GM19025 (cell line): Measurements from ENCODE around the gene OGDH.
"Not testable (repeated sequence)": the region's sequence is repeated elsewhere in the genome, so short reads cannot be mapped to it uniquely, and the experiment has no call there.

ENCODE experiments used
- ATAC-seq: cut with Tn5 transposase; IDR thresholded peaks from one replicate; pipeline ENCODE4 v1.9.1; 2021; ENCODE audit warnings: mild to moderate bottlenecking, low read depth, moderate library complexity; ENCODE audit not compliant: unreplicated experiment

The OGDH gene

GRCh38 chr7:44698046-44698580 lies 91.7 kb downstream of the OGDH start:
- no peak for ATAC-seq

DNA sequence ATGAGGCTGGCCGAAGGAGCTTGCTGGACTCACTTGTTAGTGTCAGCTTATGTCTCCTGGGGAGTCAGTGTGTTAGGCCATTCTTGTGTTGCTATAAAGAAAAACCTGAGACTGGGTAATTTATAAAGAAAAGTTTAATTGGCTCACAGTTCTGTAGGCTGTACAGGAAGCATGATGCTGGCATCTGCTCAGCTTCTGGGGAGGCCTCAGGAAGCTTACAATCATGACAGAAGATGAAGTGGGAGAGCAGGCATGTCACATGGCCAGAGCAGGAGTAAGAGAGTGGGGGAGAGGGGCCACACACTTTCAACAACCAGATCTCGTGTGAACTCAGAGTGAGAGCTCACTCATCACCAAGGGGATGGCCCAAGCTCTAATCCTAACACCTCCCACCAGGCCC lies 93.2 kb downstream of the OGDH start:
- ATAC-seq, result not testable (repeated sequence)

GRCh38 chr7:44700322-44700721 lies 93.9 kb downstream of the OGDH start:
- ATAC-seq, result no peak

GRCh38 chr7:44703391-44703790 lies 97.0 kb downstream of the OGDH start:
- not testable (repeated sequence) for ATAC-seq

DNA sequence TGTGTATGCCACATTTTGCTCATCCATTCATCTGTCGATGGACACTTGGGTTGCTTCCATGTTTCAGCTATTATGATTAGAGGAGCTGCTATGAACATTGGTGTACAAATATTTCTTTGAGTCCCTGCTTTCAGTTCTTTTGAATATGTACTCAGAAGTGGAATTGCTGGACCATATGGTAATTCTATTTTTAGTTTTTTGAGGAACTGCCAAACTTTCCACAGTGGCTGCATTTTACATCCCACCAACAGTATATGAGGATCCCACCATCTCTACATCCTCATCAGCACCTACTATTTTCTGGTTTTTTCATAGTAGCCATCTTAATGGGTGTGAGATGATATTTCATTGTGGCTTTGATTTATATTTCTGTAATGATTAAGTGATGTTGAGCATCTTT lies 97.5 kb downstream of the OGDH start:
- ATAC-seq, result no peak

DNA sequence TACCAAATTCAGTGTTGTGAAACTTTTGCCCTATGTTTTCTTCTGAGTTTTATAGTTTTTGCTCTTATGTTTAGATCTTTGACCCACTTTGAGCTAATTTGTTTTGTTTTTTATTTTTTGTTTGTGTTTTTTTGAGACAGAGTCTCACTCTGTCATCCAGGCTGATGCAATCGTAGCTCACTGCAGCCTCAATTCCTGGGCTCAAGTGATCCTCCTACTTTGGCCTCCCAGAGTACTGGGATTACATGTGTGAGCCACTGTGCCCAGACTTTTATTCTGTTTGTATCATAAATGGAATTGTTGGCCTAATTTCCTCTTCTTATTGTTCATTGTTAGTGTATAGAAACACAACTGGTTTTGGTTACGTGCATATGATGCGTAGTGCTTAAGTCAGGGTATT lies 99.0 kb downstream of the OGDH start:
- no peak for ATAC-seq

GRCh38 chr7:44706788-44707557 lies 100.5 kb downstream of the OGDH start:
- no peak for ATAC-seq

DNA sequence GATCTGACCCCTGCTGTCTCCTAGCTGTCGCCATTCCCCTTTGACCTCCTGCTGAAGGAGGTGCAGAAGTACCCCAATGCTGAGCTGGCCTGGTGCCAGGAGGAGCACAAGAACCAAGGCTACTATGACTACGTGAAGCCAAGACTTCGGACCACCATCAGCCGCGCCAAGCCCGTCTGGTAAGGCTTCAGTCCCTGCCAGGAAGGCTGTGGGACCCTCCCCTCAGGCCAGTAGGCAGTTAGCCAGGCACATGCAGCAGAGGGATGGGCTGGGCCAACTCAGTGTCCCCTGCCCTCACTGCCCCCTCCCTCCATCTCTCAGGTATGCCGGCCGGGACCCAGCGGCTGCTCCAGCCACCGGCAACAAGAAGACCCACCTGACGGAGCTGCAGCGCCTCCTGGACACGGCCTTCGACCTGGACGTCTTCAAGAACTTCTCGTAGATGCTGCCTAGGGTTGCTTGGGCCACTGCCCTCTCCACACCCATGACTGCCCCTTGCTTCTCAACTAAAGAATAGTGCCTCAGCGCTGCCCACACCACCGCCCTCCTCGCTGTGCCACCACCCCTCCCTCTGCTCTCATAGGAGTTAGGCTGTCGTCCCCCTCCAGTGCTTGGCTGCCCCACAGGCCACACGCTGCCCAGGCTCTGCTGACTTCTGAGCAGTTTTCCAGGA lies 101.3 kb downstream of the OGDH start:
- ATAC-seq, result no peak

- no peak for ATAC-seq
Observed at GRCh38 chr7:44709011-44709915, 102.8 kb downstream of the OGDH start.

DNA sequence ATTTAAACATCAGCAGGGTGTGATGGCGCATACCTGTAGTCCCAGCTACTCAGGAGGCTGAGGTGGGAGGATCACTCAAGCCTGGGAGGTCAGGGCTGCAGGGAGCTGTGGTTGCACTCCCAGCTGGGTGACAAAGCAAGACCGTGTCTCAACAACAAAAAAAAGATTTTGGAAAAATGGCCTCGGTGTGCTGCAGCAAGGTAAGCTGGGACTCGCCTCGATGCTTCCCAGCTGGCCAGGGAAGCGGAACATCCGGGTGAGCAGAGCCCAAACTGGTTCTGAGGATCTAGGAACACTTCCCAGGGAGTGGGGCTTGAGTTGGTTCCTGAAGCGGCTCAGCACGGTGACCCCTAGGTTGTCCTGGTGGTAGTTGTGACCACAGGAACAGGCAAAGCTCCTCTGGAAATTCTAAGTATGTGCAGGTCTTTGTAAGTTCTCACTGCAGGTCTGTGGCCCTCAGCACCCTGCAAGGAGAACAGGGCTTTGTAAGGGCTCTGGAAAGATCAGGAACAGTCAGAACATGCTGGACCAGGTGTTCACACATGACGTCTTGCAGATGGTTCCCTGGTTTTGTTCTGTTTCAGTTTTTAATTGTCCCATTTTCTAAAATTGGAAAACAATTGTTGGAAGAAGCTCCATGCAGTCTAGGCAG lies 103.6 kb downstream of the OGDH start:
- no peak for ATAC-seq

- ATAC-seq, result no peak
Observed at GRCh38 chr7:44711528-44711927, 105.1 kb downstream of the OGDH start.

DNA sequence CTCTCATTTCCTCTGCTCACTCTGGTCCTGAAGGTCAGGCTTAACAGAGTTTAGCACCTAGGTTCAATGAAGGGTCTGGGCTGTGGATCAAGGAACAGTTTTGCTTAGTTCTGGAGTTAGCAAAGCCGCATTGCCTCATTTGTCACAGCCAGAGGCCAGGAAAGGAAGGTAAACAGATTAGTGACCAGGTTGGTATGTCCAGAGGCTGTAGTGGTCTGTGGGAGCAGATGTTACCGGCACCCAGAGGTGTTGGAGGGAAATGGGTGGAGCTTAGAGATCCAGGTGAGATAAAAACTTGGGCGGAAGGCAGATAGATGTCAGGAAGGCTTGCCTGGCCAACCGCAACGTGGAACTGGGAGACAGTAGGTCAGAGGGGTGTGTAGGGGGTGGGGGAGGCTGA lies 105.6 kb downstream of the OGDH start:
- no peak for ATAC-seq

DNA sequence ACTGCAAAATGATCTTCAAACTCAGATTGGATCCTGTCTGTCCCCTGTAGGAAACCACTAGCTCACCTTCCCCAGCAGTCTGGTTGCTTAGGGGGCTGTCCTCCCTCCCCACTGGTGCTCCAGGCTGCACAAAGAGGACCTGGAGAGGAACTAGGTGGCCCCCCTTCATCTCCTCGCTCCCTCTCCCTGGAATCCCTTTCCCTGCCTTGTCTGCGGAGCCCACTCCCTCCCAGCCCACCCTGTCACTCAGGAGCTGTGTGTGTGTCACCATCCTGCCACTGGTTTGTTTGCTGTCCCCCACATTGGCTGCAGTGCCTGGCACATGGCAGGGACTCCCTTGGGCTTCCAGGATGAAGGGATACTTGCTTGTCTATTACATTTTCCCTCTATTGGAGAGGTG lies 106.7 kb downstream of the OGDH start:
- no peak for ATAC-seq

DNA sequence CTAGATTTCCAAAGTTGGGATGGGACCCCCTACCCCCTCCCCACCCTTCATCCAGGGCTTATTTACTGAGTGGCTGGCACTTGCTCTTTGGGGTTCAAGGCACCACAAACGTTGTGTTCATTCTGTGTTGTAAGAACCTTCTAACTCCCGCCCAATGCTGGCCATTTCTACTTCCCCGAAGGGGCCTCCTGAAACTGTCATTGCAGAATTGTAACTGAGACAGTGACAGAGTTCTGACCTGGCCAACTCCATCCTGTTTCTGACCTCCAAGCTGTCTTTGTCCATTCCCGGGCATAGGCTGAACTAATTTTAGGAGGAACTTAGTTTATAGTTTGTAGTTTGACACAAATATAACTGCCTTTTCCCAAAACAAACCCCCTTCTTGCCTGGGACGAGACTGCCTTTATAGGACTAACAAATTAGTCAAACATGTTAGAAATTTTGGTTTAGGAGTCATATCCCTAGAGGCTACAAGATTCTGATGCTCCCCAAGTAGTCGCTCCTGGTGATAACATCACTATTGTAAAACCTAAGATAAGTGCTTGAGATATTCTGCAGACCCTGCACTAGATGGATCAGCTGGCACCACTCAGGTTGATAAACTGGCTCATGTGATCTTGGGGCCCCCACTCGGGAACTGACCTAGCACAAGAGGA lies 107.4 kb downstream of the OGDH start:
- ATAC-seq, result no peak

- no peak for ATAC-seq
Observed at GRCh38 chr7:44716205-44716604, 109.8 kb downstream of the OGDH start.

- ATAC-seq, result no peak
Observed at GRCh38 chr7:44720301-44720700, 113.9 kb downstream of the OGDH start.

GRCh38 chr7:44724276-44724675 lies 117.8 kb downstream of the OGDH start:
- ATAC-seq, result no peak

DNA sequence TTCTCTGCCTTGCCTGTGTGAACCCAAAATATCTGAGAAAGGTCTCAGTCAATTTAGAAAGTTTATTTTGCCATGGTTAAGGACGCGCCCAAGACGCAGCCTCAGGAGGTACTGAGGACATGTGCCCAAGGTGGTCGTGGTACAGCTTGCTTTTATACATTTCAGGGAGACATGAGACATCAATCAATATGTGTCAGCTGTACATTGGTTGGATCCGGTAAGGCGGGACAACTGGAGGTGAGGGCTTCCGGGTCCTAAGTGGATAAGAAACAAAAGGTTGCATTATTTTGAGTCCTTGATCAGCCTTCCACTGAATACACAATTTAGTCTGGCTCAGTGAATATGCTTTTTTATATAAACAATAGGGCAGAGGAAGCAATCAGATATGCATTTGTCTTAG lies 119.8 kb downstream of the OGDH start:
- ATAC-seq, result not testable (repeated sequence)

DNA sequence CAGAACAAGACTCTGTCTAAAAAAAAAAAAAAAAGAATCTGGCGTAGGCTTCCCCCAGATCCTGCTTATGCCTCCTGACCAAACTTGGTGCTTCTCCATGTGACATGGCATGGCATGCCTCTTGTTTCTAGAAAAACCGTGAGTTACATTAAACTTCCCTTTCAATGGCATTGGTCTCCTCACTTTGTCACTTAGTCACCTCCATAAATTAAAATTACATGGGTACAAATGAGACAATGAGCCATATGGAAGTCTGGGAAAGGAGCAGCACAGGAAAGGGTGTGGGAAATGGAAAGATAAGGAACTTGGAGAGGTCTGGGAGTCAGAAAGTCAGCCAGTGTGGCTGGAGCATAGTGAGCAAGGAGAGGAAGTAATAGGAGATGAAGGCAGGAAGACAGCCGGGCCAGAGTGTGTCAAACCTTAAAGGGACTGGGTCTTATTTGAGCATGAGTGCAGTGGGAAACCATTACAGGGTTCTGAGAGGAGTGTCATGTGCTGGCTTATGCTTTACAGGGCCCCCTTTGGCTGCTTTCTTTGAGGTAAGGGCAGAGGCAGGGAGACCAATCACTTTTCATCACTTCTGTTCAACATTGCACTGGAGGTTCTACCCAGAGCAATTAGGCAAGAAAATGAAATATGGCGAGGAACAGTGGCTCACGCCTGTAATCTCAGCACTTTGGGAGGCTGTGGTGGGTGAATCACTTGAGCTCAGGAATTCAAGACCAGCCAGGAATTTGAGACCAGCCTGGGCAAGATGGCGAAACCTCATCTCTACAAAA lies 120.9 kb downstream of the OGDH start:
- ATAC-seq, result no peak
